WI38 (cell line): Measurements from ENCODE around the gene PCDH1.

Source experiments
- H3K4me3 ChIP-seq: 2 replicates; pipeline ENCODE4 v1.5.1; 2011; ENCODE audit warnings: low read depth, mild to moderate bottlenecking, control low read depth, low read length
- CTCF ChIP-seq: IDR thresholded peaks from 2 replicates; pipeline ENCODE4 v1.5.1; 2012; ENCODE audit warnings: low read depth, mild to moderate bottlenecking, control low read depth, low read length

Gene PCDH1

GRCh38 chr5:141916522-141916921 lies 38.3 kb upstream of the PCDH1 start:
- TF ChIP-seq CTCF = no peak
- H3K4me3 ChIP-seq = no peak overlapping the region

- no peak overlapping the region for H3K4me3 ChIP-seq
- TF ChIP-seq CTCF = no peak
Measured at GRCh38 chr5:141915881-141916336, 37.7 kb upstream of the PCDH1 start.

- no peak for TF ChIP-seq CTCF
- no peak overlapping the region for H3K4me3 ChIP-seq
Measured at GRCh38 chr5:141914797-141915196, 36.6 kb upstream of the PCDH1 start.

- peak overlapping the region; percentile 34 for H3K4me3 ChIP-seq
- no peak for TF ChIP-seq CTCF
Measured at GRCh38 chr5:141914199-141914743, 36.1 kb upstream of the PCDH1 start.

GRCh38 chr5:141913560-141914198 lies 35.5 kb upstream of the PCDH1 start:
- no peak for TF ChIP-seq CTCF
- peak overlapping the region; percentile 34 for H3K4me3 ChIP-seq

- H3K4me3 ChIP-seq = no peak overlapping the region
- TF ChIP-seq CTCF = no peak
Measured at GRCh38 chr5:141910271-141910673, 32.1 kb upstream of the PCDH1 start.

GRCh38 chr5:141909212-141909611 lies 31.0 kb upstream of the PCDH1 start:
- H3K4me3 ChIP-seq = no peak overlapping the region
- TF ChIP-seq CTCF = no peak
